A549 (cell line): ENCODE results near the gene MAPKAPK2. TPM values are rescaled to one million over a fixed set of nuclear protein-coding genes. Genes with fewer than 3 reads are reported as not detected.

Source experiments
- ATAC-seq, 2 experiments: fragments of 200-7000 bp in 1 of 2; fragments of >200 bp in 1 of 2; cut with Nextera tagmentation in 1 of 2; cut with Tn5 transposase in 1 of 2; 3 replicates each; pipeline versions ENCODE4 v1.8.0 to v1.9.1; 2018 to 2020; ENCODE audit warnings: mild to moderate bottlenecking in 1 of 2, moderate library complexity in 1 of 2
- CTCF ChIA-PET: fragments of 300-600 bp; sonication (Branson Sonifier 250); formaldehyde crosslinking; extraction: SDS; loops from one replicate; lab custom pipeline; 2021; ENCODE audit warnings: antibody characterized with exemption, inconsistent platforms; lab: Yijun Ruan, JAX
- POLR2A ChIA-PET: fragments of 350-600 bp; formaldehyde crosslinking; extraction: SDS; loops from one replicate; lab custom pipeline; 2021; ENCODE audit warnings: antibody characterized with exemption, inconsistent platforms; lab: Yijun Ruan, JAX
- DNase-seq, 2 experiments: peaks; one replicate each; pipeline versions ENCODE4 v3.0.0 to v3.0.0-alpha.2; 2011 to 2016; ENCODE audit warnings: low read depth in 1 of 2, low spot score in 1 of 2
- FAIRE-seq: peaks from 2 replicates; lab custom pipeline; 2011; peaks lifted over from hg19 to GRCh38; lab: Jason Lieb, UNC
- H3K27ac ChIP-seq, 2 experiments: fragments of >200 bp; sonication (Bioruptor Twin); formaldehyde crosslinking; 3 replicates each; pipeline ENCODE4 v1.5.1; 2016 to 2017
- H3K4me1 ChIP-seq: fragments of >200 bp; sonication (Bioruptor Twin); formaldehyde crosslinking; 3 replicates; pipeline ENCODE4 v1.6.1; 2016
- H3K4me2 ChIP-seq: fragments of >200 bp; sonication (Bioruptor Twin); formaldehyde crosslinking; 3 replicates; pipeline ENCODE4 v1.6.1; 2016
- H3K4me3 ChIP-seq: fragments of >200 bp; sonication (Bioruptor Twin); formaldehyde crosslinking; 3 replicates; pipeline ENCODE4 v1.5.1; 2016
- H3K9me3 ChIP-seq: fragments of >200 bp; sonication (Bioruptor Twin); formaldehyde crosslinking; 3 replicates; pipeline ENCODE4 v1.6.1; 2016
- ATOH8 ChIP-seq: fragments of 250-450 bp; sonication (Bioruptor Pico); IDR thresholded peaks from 2 replicates; pipeline ENCODE4 v1.5.0; 2020; ENCODE audit warnings: low read depth, mild to moderate bottlenecking, moderate library complexity
- BCL3 ChIP-seq: fragments of >200 bp; sonication (Bioruptor Twin); formaldehyde crosslinking; IDR thresholded peaks from 3 replicates; pipeline ENCODE4 v1.6.1; 2016
- BHLHE40 ChIP-seq: IDR thresholded peaks from 2 replicates; pipeline ENCODE4 v1.6.1; 2012; ENCODE audit warnings: low read depth, low read length, inconsistent platforms
- CHD2 ChIP-seq: fragments of 150-350 bp; IDR thresholded peaks from 2 replicates; pipeline ENCODE4 v1.6.1; 2014; ENCODE audit warnings: low read length; ENCODE audit not compliant: partially characterized antibody
- CTCF ChIP-seq: fragments of >200 bp; sonication (Bioruptor Twin); formaldehyde crosslinking; IDR thresholded peaks from 3 replicates; pipeline ENCODE4 v1.5.1; 2016
- E2F6 ChIP-seq: IDR thresholded peaks from 2 replicates; pipeline ENCODE4 v1.6.1; 2012; ENCODE audit warnings: low read depth, borderline replicate concordance
- EHF ChIP-seq: fragments of 250-450 bp; sonication (Bioruptor Pico); IDR thresholded peaks from 2 replicates; pipeline ENCODE4 v1.5.0; 2020; ENCODE audit warnings: mild to moderate bottlenecking
- HDAC2 ChIP-seq: fragments of 200-600 bp; sonication (generic); IDR thresholded peaks from 2 replicates; pipeline ENCODE4 v1.6.1; 2016
- HES2 ChIP-seq: fragments of >200 bp; sonication (Bioruptor Twin); formaldehyde crosslinking; IDR thresholded peaks from 2 replicates; pipeline ENCODE4 v1.6.1; 2016
- HMGXB4 ChIP-seq: fragments of 250-450 bp; sonication (Bioruptor Pico); IDR thresholded peaks from 2 replicates; pipeline ENCODE4 v1.5.0; 2021; ENCODE audit warnings: mild to moderate bottlenecking, moderate library complexity, borderline replicate concordance
- JUN ChIP-seq, 2 experiments: fragments of >200 bp; sonication (Bioruptor Twin); formaldehyde crosslinking; IDR thresholded peaks; 2 replicates in 1 of 2; 3 replicates in 1 of 2; pipeline ENCODE4 v1.6.1; 2016 to 2017
- PBX3 ChIP-seq: IDR thresholded peaks from 2 replicates; pipeline ENCODE4 v1.6.1; 2012
- POLR2AphosphoS2 ChIP-seq: conservative IDR thresholded peaks from 2 replicates; pipeline ENCODE4 v1.6.1; 2012; ENCODE audit warnings: low read length, improper control_type of control experiment, inconsistent platforms
- RARB ChIP-seq: fragments of 250-450 bp; sonication (Bioruptor Pico); IDR thresholded peaks from 2 replicates; pipeline ENCODE4 v1.8.0; 2021; ENCODE audit warnings: mild to moderate bottlenecking, moderate library complexity
- TFCP2L1 ChIP-seq: fragments of 250-450 bp; sonication (Bioruptor Pico); IDR thresholded peaks from 2 replicates; pipeline ENCODE4 v1.5.0; 2021; ENCODE audit warnings: mild to moderate bottlenecking
- USF2 ChIP-seq: fragments of 450-650 bp; IDR thresholded peaks from 2 replicates; pipeline ENCODE4 v1.6.1; 2014; ENCODE audit warnings: antibody characterized with exemption
- ZNF302 ChIP-seq: fragments of 250-450 bp; sonication (Bioruptor Pico); IDR thresholded peaks from 2 replicates; pipeline ENCODE4 v1.9.0; 2021; ENCODE audit warnings: inconsistent platforms, mild to moderate bottlenecking, moderate library complexity
- ZSCAN20 ChIP-seq: fragments of 250-450 bp; sonication (Bioruptor Pico); IDR thresholded peaks from 2 replicates; pipeline ENCODE4 v1.8.0; 2022; ENCODE audit warnings: mild to moderate bottlenecking, moderate library complexity
- WGBS: methylation state at CpG from one replicate; pipeline ENCODE4 v1.1.6; 2017; ENCODE audit errors: missing lambda C conversion rate; 5-methylcytosine and 5-hydroxymethylcytosine counted together
- polyA plus RNA-seq, 4 experiments: library from polyadenylated mRNA; depleted of rRNA in 3 of 4; stranded (reverse); fragments of >200 nt; fragmentation: RNase III in 1 of 4; extraction: RNeasy Plus Mini Kit Qiagen cat#74134 plus additional on column Dnase treatment in 1 of 4; gene quantifications; 2 replicates in 3 of 4; 3 replicates in 1 of 4; pipeline ENCODE4 v1.2.3, GENCODE V29; 2011 to 2017

Gene MAPKAPK2
- polyA plus RNA-seq, 2 of the 4 experiments (the other 2 are of a cell fraction), result 37.2 to 43.0 TPM

GRCh38 chr1:206696812-206697585 lies 12.3 kb downstream of the MAPKAPK2 start:
- Histone ChIP-seq H3K9me3 (no peaks in the 10 kb centered on the region), H3K4me3 (no peak overlapping the region), H3K4me1 (peaks cover 56% of the 10 kb centered on the region), H3K27ac (no peak overlapping the region), H3K4me2 (no peak overlapping the region)
- POLR2A ChIA-PET, result no interaction called here
- DNase-seq (no peak), ATAC-seq (no peak), FAIRE-seq (no peak)
- 80% methylated on average over 4 of the region's 4 CpGs for WGBS
- CTCF ChIA-PET, result interaction anchor here (0.5 to 1.3 kb wide), 6 partner anchors 8 to 491 kb away, joined by 3 to 4 read pairs (median 3); no protein-coding TSS in a partner anchor
- TF ChIP-seq CHD2 (no peak), BHLHE40 (no peak), ZNF302 (CRISPR knock-in tag) (no peak), HDAC2 (no peak), ZSCAN20 (no peak)

- POLR2A ChIA-PET, result no interaction called here
- Histone ChIP-seq H3K4me2 (no peak overlapping the region), H3K4me3 (no peak overlapping the region)
- DNase-seq (no peak), FAIRE-seq (no peak)
- CTCF ChIA-PET, result interaction anchor here (1.1 to 1.2 kb wide), 2 partner anchors 28 to 66 kb away, joined by 3 to 4 read pairs; no protein-coding TSS in a partner anchor
- TF ChIP-seq USF2 (no peak), PBX3 (no peak), HES2 (no peak), BCL3 (no peak), EHF (CRISPR knock-in tag) (no peak), TFCP2L1 (no peak), POLR2AphosphoS2 (no peak), E2F6 (no peak), ATOH8 (CRISPR knock-in tag) (no peak), JUN (IDR thresholded peaks at IDR 0.05) (no peak), HMGXB4 (CRISPR knock-in tag) (no peak), ZSCAN20 (no peak), CTCF (no peak), RARB (CRISPR knock-in tag) (no peak)
- TF ChIP-seq, all 56 proteins: peak for 0
- Histone ChIP-seq H3K9me3 (no peaks in the 10 kb centered on the region), H3K27ac (no peak overlapping the region), H3K4me1 (peaks cover 45% of the 10 kb centered on the region)
- WGBS, result 98% methylated on average over 2 of the region's 2 CpGs
- no peak for ATAC-seq
Measured at GRCh38 chr1:206698011-206698410, 13.3 kb downstream of the MAPKAPK2 start.
